Activated CD8-positive, alpha-beta memory T cell treated with anti-CD3 and anti-CD28 coated beads for 48 hours (primary cell): ENCODE results near the gene RAB3B.
A peak's percentile ranks its signal among the peaks of the same experiment; 100 is the strongest.
"Not testable (repeated sequence)": the region's sequence is repeated elsewhere in the genome, so short reads cannot be mapped to it uniquely, and the experiment has no call there.

Experiments used
- DNase-seq, 3 experiments: peaks; one replicate each; pipeline ENCODE4 v3.0.0-alpha.2; 2020; ENCODE audit warnings: low read depth in 2 of 3, low spot score in 2 of 3

RAB3B gene

GRCh38 chr1:51922040-51922439, 68.5 kb downstream of the RAB3B start:
- DNase-seq: no peak

GRCh38 chr1:51920130-51920529, 70.4 kb downstream of the RAB3B start:
- no peak for DNase-seq

- DNase-seq: no peak
These were observed 70.8 kb downstream of the RAB3B start for GRCh38 chr1:51919684-51920083.

- DNase-seq: no peak
These were observed 73.7 kb downstream of the RAB3B start for GRCh38 chr1:51916587-51917405.

DNA sequence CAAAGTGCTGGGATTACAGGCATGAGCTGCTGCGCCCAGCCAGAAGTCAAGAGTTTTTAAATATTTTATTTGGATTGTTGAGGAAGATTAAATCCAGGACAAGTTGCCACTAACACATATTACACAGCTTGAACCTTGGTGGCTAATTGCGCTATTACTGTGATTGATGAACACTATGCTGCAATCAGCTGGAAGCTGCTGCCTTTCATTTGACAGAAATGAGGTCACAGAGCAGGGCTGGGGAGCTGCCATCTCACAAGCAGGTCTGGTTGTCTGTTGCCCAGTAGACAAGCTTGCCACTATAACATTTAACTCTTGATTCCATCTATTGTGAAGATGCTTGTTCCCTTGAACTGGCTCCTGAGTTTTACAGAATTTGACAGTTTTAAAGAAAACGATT, 74.5 kb downstream of the RAB3B start:
- DNase-seq: no peak

DNA sequence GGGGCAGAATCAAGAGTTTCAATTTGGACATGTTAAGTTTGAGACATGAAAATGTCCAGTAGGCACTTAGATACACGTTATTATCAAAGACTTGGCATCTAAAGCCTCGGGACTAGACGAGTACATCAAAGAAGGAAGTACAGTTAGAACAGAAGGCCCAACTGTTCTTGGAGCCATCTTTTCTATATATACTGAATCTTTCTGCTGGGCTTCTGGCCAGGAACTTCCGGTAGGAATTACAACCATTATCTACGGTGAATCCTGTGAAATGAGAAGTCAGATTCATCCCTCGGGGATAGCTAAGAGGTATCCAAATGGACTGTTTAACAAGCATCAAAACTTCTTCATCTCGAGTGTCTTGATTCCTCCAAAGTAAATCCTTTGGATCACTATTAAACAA, 77.6 kb downstream of the RAB3B start:
- DNase-seq: no peak

- DNase-seq: no peak
These were observed 80.1 kb downstream of the RAB3B start for GRCh38 chr1:51910221-51911000.

GRCh38 chr1:51908499-51908898, 82.0 kb downstream of the RAB3B start:
- DNase-seq: no peak

- DNase-seq: no peak
These were observed 83.3 kb downstream of the RAB3B start for GRCh38 chr1:51907079-51907702.

DNA sequence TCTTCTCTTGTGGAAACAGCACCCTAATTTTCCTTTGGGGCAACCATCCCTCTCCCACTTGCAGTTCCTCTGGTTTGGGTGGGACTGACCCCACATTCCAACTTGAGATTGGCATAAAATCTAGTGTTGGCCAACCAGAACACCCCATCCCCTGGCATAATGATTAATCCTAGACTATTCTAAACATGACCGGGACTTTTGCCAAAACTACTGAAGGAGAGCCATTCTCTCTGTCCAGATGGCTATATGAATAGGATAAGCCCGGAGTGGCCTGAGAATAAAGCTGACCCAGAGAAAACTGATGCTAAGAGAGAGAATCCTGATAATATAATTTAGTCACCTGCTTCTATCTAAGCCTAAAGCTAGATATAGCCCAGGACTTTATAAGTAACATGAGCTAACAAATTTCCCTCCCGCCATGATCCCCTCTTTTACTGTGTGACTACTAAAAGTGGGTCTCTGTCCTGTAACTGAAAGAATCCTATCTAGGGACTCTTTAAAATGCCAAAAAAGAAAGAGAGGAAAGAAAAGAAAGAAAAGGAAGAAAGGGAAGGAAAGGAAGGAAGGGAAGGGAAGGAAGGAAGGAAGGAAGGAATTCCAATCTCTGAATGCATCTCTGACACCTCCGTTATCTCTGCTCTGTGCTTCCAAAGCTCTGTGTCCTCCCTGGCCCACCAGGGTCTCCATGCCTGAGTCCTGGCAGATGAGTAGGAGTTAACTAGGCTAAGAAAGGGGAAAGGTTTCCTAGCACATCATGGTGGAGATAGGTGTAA, 84.0 kb downstream of the RAB3B start:
- no peak for DNase-seq

GRCh38 chr1:51902456-51902855, 88.0 kb downstream of the RAB3B start:
- DNase-seq: no peak

DNA sequence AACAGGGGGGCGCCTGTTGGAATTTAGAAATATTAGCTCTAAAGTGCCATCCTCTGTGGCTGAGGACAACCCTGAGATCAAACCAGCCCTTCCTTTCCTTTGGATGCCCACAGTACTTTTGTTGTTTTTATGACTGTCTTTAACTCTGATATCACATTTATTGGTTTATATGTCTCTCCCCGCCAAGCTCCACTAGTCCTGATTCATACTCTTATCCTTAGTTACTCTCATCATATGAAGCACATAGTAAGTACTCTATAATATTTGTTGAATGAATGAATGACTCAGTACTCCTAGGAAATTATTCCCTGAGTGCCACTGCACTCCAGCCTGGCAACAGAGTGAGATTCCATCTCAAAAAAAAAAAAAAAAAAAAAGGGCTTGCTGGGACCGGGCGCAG, 89.3 kb downstream of the RAB3B start:
- no peak for DNase-seq

DNA sequence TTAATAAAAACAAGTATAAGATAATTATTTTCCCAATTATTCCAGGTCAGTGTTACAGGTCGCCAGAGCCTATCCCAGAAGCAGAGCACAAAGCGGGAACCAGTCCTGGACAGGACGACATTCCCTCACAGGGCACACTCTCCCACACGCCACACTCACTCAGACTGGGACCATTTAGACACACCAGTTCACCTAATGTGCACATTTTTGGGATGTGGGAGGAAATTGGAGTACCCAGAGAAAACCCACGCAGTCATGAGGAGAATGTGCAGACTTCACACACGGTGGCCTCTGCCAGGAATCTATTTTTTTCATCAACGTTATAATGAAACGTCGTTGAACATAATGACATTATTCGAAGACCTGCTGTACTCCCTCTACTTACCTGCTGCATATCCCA, 91.5 kb downstream of the RAB3B start:
- no peak for DNase-seq

DNA sequence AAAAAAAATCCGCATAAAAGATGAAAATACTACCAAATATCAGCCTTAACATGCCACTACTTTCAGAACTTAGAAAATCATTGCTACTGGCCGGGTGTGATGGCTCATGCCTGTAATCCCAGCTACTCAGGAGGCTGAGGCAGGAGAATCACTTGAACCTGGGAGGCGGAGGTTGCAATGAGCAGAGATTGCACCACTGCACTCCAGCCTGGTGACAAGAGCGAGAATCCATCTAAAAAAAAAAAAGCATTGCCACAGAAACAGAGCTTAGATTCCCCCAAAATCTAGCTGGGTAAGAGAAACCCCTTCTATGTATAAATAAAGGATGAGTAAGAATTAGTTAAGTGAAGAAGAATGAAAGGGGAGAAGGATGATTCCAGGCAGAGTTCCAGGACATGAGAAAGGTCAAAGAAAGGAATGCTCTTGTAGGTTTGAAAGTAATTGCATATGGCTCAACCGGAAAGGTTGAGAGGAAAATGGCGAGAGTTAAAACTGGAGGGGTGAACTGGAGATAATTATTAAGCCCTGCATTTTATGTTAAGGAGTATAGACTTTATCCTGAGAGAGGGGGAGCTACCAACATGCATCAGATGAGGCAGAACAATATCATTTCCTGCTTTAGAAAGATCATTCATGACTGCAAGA, 92.3 kb downstream of the RAB3B start:
- DNase-seq: no peak

DNA sequence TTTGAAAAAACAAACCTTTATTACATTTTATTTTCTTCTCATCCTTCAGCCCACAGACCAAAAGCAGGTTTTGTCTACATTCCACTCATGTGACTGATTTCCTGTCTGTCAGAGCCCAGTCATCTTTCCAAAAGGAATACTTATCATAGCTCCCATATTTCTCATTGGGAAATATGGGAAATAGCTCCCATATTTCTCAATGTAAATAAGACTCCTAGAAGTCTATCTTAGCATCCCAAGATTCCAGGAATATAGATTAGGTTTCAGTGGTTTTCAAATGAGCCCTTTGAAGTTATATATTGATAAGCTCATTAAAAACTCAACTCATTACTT, 92.8 kb downstream of the RAB3B start:
- no peak for DNase-seq

GRCh38 chr1:51894748-51895147, 95.8 kb downstream of the RAB3B start:
- DNase-seq: not testable (repeated sequence)

DNA sequence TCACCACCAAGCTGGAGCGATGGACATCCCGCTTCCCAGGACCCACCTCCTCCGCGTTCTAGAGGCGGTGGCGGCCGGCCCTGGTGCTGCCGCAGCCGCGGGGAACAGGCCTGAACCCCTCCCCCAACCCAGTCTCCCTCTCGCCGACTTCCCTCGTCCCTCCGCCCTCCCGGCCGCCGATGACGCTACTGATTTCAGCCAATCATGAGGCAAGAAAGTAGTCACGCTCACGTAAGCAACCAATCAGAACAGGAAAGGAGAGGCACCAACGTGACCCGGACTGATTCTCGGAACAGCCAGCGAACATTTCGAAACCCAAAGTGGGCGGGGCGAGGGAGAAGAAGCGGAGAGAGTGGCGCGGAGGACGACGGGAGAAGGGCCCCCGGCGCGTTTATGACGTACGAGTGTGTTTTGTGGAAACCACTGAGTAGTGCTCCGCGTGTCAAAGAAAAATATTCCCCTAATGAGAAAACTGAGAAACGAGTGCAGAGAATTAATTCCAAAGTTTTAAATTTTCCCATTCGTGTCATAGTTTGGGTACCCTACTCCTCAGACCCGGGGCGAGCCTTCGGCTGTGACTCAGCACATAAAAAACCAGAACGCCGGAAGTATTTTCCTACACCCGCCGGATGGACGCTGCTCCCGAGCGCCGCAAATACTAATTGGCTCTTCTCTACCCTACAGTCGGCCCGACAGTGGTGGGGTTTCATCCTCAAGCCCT, 111.7 kb downstream of the RAB3B start, which contains the start of gene NRDC:
Gene NRDC (minus strand): TSS at position 112 of the 721 bp plus-strand sequence. CDS start 112 bp downstream, outside the sequence.
- DNase-seq: peak; percentile 95 to 99 (median 97)

DNA sequence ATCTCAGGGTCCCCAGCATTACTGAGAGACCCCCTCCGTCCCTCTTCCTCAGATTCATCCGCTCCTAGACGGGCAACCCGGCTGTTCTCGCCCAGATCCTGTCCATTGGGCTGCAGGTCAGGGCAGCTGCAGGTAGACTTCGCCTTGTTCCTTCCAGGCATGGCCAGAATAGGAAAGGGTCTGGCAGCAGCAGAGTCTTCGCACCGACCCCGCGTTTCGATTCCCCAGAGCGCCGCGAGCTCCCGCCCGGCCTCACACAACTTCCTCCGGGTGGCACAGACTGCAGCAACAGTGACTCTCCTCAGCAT, 112.2 kb downstream of the RAB3B start:
- peak in 1 of 3 experiments; percentile 4 for DNase-seq

GRCh38 chr1:51877434-51878307, 112.8 kb downstream of the RAB3B start:
- DNase-seq: no peak
